Rectal smooth muscle tissue (tissue), 1 donor: ENCODE data around the gene PARP1.
"Not testable (repeated sequence)": the region's sequence is repeated elsewhere in the genome, so short reads cannot be mapped to it uniquely, and the experiment has no call there.

Source experiments
- H3K27ac ChIP-seq: one replicate; pipeline ENCODE4 v1.7.0; 2013; ENCODE audit warnings: low read depth, low read length, inconsistent platforms
- H3K27me3 ChIP-seq: one replicate; pipeline ENCODE4 v1.7.0; 2013; ENCODE audit warnings: low read length; ENCODE audit not compliant: control insufficient read depth, insufficient read depth
- H3K36me3 ChIP-seq: one replicate; pipeline ENCODE4 v1.7.0; 2013; ENCODE audit warnings: low read length; ENCODE audit not compliant: control insufficient read depth, insufficient read depth
- H3K4me1 ChIP-seq: one replicate; pipeline ENCODE4 v1.7.0; 2013; ENCODE audit warnings: low read length; ENCODE audit not compliant: control insufficient read depth, insufficient read depth
- H3K4me3 ChIP-seq: one replicate; pipeline ENCODE4 v1.7.0; 2013; ENCODE audit warnings: low read length
- H3K9ac ChIP-seq: one replicate; pipeline ENCODE4 v1.7.0; 2013; ENCODE audit warnings: low read length

Gene PARP1

DNA sequence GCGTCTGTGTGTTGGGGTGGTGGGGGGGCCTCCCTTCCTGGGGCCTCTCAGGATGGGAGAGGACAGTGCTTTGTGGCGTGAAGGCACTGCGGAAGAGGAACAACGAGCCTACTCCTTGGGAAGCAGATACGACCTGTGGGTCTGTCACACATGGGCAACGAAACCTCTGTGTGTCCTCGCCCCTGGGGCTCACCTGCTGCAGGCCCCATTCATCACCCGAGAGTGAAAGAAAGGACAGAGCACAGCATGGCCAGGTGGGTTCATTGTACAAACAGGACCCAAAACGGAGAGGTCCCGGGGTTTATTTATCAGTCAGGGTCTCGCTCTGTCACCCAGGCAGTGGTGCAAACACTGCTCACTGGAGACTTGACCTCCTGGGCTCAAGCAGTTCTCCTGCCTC lies 58.8 kb downstream of the PARP1 start:
- Histone ChIP-seq H3K4me3 (no peak overlapping the region), H3K4me1 (no peaks in the 10 kb centered on the region), H3K36me3 (no peaks in the 10 kb centered on the region), H3K9ac (no peak overlapping the region), H3K27ac (no peak overlapping the region), H3K27me3 (no peaks in the 10 kb centered on the region)

DNA sequence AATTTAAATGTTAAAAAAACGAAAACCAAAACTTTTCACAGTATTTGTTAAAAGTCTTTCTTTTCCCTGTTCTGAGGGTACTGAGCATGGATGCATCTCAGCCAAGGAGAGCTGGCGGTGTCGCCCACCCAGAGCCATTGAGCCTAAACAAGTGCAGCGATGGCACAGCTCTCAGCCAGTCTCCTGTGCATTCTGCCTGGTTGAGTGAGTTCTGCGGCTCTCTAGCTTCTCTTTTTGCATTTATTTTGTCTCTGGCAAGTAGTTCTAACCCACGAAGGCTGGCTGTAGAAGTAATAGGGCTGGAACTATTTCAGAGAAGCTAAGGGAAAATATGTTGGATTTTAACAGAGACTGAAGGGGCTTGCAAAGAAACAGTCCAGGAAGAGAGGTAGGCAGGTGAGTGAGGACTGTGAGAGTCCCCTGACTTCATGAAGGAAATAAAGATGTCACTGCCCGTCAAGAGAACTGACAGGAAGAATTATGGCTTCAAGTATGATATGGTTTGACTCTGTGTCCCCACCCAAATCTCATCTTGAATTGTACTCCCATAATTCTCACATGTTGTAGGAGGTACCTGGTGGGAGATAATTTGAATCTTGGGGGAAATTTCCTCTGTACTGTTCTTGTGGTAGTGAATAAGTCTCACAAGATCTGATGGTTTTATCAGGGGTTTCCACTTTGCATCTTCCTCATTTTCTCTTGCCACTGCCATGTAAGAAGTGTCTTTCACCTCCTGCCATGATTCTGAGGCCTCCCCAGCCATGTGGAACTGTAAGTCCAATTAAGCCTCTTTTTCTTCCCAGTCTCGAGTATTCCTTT lies 63.2 kb downstream of the PARP1 start:
- Histone ChIP-seq H3K4me3 (no peak overlapping the region), H3K36me3 (no peaks in the 10 kb centered on the region), H3K27me3 (no peaks in the 10 kb centered on the region), H3K9ac (no peak overlapping the region), H3K27ac (no peak overlapping the region), H3K4me1 (no peaks in the 10 kb centered on the region)

DNA sequence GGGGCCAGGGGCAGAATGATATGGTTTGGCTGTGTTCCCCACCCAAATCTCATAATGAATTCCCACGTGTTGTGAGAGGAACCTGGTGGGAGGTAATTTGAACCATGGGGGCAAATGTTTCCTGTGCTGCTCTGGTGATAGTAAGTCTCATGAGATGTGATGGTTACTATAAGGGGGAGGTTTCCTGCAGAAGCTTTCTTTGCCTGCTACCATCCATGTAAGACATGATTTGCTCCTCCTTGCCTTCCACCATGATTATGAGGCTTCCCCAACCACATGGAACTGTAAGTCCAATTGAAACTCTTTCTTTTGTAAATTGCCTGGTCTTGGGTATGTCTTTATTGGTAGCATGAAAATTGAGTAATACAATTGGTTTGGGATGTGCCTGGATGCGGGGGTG lies 65.2 kb downstream of the PARP1 start:
- H3K36me3 ChIP-seq = no peaks in the 10 kb centered on the region
- no peaks in the 10 kb centered on the region for H3K27me3 ChIP-seq
- H3K27ac ChIP-seq = no peak overlapping the region
- no peak overlapping the region for H3K9ac ChIP-seq
- H3K4me3 ChIP-seq = no peak overlapping the region
- H3K4me1 ChIP-seq = no peaks in the 10 kb centered on the region

DNA sequence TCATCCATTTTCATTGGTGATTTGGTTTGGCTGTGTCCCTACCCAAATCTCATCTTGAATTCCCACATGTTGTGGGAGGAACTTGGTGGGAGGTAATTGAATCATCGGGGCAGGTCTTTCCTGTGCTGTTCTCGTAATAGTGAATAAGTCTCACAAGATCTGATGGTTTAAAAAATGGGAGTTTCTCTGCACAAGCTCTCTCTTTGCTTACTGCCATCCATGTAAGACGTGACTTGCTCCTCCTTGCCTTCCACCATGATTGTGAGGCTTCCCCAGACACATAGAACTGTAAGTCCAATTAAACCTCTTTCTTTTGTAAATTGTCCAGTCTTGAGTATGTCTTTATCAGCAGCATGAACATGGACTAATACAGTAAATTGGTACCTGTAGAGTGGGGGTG lies 67.8 kb downstream of the PARP1 start:
- H3K36me3 ChIP-seq, H3K27me3 ChIP-seq, H3K27ac ChIP-seq, H3K9ac ChIP-seq, H3K4me3 ChIP-seq, H3K4me1 ChIP-seq: not testable (repeated sequence)

DNA sequence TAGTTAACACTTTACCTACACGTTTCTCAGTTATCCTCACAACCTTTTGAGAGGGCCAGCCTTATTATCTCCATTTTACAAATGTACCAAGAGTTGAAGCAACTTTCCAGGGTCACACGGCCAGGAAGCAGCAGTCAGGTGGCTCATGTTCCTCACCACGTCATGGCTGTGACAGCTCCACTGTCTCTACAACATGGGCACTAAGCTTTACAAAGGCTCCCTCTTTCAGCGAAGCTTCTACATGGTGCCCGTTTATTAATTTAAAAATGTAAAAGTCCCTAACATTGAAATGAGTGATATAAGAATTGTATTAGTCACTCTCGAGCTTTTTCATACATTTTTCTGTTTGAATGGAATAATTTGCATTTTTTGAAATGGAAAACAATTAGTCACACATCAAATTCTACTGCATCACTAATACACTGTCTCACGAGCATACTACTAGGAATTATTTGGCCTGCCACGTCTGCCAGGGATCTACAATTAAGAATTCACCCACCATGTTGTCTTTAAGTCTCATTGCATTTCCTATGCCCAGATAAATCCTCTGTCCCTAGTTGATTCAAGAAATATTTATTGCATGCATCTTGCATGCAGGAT lies 70.5 kb downstream of the PARP1 start:
- Histone ChIP-seq H3K4me1 (no peaks in the 10 kb centered on the region), H3K27ac (no peak overlapping the region), H3K9ac (no peak overlapping the region), H3K36me3 (no peaks in the 10 kb centered on the region), H3K27me3 (no peaks in the 10 kb centered on the region), H3K4me3 (no peak overlapping the region)

DNA sequence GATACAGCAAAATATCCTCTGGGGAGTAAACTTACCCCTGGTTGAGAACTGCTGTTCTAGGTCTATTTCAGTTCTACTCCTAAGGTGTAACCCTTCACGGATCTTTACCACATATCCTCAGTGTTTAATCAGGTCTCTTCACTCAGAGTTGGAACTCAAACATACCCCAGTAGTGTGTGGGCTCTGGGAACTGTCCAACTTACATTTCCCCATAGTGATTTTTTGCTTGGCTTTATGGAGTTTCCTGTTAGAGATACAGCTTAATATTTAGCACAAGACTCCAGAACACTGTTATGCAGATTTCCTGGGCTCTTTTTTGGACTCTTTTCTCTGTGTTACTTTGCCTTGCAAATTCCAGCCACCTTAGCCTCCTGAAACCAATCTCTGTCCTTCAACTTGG lies 72.2 kb downstream of the PARP1 start:
- H3K4me3 ChIP-seq = no peak overlapping the region
- no peak overlapping the region for H3K27ac ChIP-seq
- no peaks in the 10 kb centered on the region for H3K27me3 ChIP-seq
- H3K4me1 ChIP-seq = no peaks in the 10 kb centered on the region
- H3K9ac ChIP-seq = no peak overlapping the region
- H3K36me3 ChIP-seq = no peaks in the 10 kb centered on the region

DNA sequence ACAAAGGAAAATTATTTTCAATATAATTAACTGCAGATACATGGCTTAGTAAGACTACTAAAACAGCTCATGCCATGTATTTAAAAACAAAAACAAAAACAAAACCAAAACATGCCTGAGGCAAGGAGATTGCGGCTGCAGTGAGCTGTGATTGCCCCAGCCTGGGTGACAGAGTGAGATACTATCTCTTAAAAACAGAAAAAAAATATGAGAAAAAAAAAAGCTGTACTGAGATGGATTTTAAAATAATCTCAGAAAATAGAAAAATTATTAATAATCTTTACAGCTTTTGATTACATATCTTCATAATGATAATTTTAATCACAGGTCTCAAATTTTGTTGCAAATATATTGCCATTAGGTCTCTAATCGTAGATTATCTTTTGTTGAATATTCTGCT lies 74.9 kb downstream of the PARP1 start:
- no peaks in the 10 kb centered on the region for H3K4me1 ChIP-seq
- no peak overlapping the region for H3K4me3 ChIP-seq
- no peaks in the 10 kb centered on the region for H3K27me3 ChIP-seq
- no peak overlapping the region for H3K9ac ChIP-seq
- H3K36me3 ChIP-seq = no peaks in the 10 kb centered on the region
- H3K27ac ChIP-seq = no peak overlapping the region

DNA sequence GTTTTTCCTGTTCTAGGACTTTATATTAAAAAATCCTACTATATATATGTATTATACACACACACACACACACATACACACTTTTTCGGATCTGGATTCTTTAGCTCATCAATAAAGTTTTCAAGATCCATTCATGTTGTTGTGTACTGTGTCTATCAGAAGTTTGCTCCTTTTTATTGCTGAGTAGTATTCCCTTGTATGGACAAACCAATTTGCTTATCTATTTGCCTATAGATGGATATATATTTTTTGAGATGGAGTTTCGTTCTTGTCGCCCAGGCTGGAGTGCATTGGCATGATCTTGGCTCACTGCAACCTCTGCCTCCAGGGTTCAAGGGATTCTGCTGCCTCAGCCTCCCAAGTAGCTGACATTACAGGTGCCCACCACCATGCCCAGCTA lies 78.7 kb downstream of the PARP1 start:
- no peaks in the 10 kb centered on the region for H3K36me3 ChIP-seq
- H3K27ac ChIP-seq = no peak overlapping the region
- no peaks in the 10 kb centered on the region for H3K4me1 ChIP-seq
- no peaks in the 10 kb centered on the region for H3K27me3 ChIP-seq
- H3K9ac ChIP-seq = no peak overlapping the region
- no peak overlapping the region for H3K4me3 ChIP-seq

DNA sequence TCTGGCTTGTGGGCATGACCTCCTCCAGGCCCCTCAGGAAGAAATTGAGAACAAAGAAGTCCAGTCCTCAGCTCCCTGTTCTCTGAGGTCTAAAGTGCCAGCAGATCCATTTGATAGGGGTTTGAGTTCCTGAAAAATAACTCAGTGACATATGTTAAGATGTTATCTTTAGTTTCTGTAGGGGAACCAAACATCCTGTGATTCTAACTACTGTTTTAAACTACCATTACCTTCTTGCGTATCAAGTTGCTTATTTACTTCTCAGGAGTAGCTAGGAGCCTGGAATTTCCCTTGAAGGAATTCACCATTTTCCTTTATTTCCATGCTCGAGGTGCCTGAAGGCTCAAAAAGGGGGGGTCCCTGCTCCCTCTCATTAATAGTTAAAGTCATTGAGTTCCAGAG lies 80.1 kb downstream of the PARP1 start:
- no peak overlapping the region for H3K27ac ChIP-seq
- no peak overlapping the region for H3K4me3 ChIP-seq
- H3K36me3 ChIP-seq = no peaks in the 10 kb centered on the region
- no peaks in the 10 kb centered on the region for H3K4me1 ChIP-seq
- H3K27me3 ChIP-seq = no peaks in the 10 kb centered on the region
- no peak overlapping the region for H3K9ac ChIP-seq

DNA sequence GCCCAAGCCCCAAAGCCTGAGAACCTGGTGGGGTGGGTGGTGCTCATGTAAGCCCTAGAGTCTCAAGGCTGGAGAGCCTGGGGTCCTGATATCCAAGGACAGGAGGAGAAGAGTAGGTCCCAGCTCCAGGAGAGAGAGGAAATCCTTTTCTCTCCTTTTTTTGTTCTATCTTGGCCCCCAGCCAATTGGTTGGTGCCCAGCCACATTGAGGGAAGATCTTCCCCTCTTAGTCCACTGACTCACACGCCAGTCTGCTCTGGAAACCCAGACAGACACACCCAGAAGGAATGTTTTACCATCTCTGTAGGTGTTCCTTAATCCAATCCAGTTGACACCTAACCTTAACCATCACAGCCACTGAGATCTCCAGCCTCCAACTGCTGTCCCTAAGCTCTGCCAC lies 82.7 kb downstream of the PARP1 start:
- Histone ChIP-seq H3K27me3 (no peaks in the 10 kb centered on the region), H3K27ac (no peak overlapping the region), H3K4me1 (no peaks in the 10 kb centered on the region), H3K4me3 (no peak overlapping the region), H3K9ac (no peak overlapping the region), H3K36me3 (no peaks in the 10 kb centered on the region)

DNA sequence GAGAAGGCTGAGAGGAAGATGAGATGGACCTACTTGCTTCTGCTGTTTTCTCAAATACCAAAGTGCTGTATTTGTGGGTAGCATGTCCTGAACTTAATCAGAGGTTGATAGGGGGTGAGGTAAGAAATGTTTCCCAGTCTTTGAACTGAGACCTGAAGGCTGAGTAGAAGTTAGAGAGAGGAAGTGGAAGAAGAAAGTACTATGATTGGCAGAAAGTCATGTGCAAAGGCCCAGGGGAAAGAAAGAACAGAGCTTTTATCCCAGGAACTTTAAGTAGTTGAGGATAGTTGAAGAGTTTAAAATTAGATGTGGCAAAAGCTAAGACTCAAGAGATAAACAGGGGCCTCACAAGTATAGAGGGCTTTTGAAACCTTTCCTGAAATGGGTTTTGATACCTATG lies 83.4 kb downstream of the PARP1 start:
- H3K36me3 ChIP-seq = no peaks in the 10 kb centered on the region
- H3K9ac ChIP-seq = no peak overlapping the region

DNA sequence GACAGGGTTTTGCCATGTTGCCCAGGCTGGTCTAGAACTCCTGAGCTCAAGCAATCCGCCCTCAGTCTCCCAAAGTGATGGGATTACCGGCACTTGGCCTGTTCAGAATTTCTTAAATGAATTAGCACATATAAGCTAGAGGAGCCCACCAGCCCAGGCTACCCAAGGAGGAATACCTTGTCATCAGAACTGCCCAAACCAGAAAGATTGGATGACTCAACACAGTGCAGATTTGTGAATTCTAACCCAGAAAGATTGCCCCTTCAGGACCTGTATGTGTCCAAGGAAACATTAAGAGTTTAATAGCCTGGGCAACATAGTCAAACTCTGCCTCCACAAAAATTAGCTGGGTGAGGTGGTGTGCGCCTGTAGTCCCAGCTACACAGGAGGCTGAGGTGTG lies 84.9 kb downstream of the PARP1 start:
- H3K36me3 ChIP-seq = no peaks in the 10 kb centered on the region
- no peak overlapping the region for H3K9ac ChIP-seq
- H3K4me1 ChIP-seq = no peaks in the 10 kb centered on the region
- H3K4me3 ChIP-seq = no peak overlapping the region
- H3K27me3 ChIP-seq = no peaks in the 10 kb centered on the region
- H3K27ac ChIP-seq = no peak overlapping the region

More for the DNA sequence above, 83.4 kb downstream of the PARP1 start:
- H3K4me1 ChIP-seq = no peaks in the 10 kb centered on the region
- no peaks in the 10 kb centered on the region for H3K27me3 ChIP-seq
- no peak overlapping the region for H3K27ac ChIP-seq
- no peak overlapping the region for H3K4me3 ChIP-seq

DNA sequence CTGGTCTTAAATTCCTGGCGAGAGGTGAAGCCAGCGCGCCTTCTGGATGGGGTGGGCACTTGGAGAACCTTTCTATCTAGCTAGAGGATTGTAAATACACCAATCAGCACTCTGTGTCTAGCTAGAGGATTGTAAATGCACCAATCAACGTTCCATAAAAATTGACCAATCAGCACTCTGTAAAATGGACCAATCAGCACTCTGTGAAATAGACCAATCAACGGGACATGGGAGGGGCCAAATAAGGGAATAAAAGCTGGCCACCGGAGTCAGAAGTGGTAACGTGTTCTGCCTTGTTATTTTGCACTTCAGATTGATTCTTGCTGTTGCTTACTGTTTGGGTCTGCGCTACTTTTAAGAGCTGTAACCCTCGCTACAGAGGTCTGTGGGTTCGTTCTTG lies 87.0 kb downstream of the PARP1 start:
- H3K4me1 ChIP-seq = no peaks in the 10 kb centered on the region
- H3K27me3 ChIP-seq = no peaks in the 10 kb centered on the region
- H3K27ac ChIP-seq = no peak overlapping the region
- no peak overlapping the region for H3K9ac ChIP-seq
- no peaks in the 10 kb centered on the region for H3K36me3 ChIP-seq
- H3K4me3 ChIP-seq = no peak overlapping the region
